K562 (cell line): ENCODE data around the gene JAKMIP2. TPM values are rescaled to one million over a fixed set of nuclear protein-coding genes. Genes with fewer than 3 reads are reported as not detected.
"Not testable (repeated sequence)": the region's sequence is repeated elsewhere in the genome, so short reads cannot be mapped to it uniquely, and the experiment has no call there.

Source experiments
- ATAC-seq: fragments of 200-7000 bp; cut with Tn5 transposase; 3 replicates; pipeline ENCODE4 v1.9.1; 2020; ENCODE audit warnings: moderate library complexity
- BruUV-seq: library from RNA; stranded (reverse); fragments of 400-500 nt; replicated peaks from 2 replicates; lab custom pipeline; 2021; lab: Mats Ljungman, UMichigan
- CTCF ChIA-PET: fragments of 300-600 bp; formaldehyde crosslinking; extraction: SDS; loops from one replicate; lab custom pipeline; 2021; ENCODE audit warnings: low intra/inter-chr PET ratio; lab: Yijun Ruan, JAX
- POLR2A ChIA-PET: fragments of 300-600, 350-650 bp; sonication (Branson Sonifier 250); formaldehyde crosslinking; extraction: SDS; loops from one replicate; lab custom pipeline; 2021; ENCODE audit warnings: antibody characterized with exemption, inconsistent platforms; lab: Yijun Ruan, JAX
- DNase-seq, 4 experiments: peaks; one replicate each; pipeline versions ENCODE4 v3.0.0 to v3.0.0-alpha.2; 2011 to 2018; ENCODE audit warnings: low spot score in 3 of 4, mixed read lengths in 3 of 4; ENCODE audit errors: extremely low read depth in 1 of 4
- FAIRE-seq: peaks from 2 replicates; lab custom pipeline; 2011; peaks lifted over from hg19 to GRCh38; lab: Jason Lieb, UNC
- H2AFZ ChIP-seq: 2 replicates; pipeline ENCODE4 v1.6.0; 2011; ENCODE audit warnings: low read depth, low read length, control low read depth, inconsistent platforms
- H3K27ac ChIP-seq: fragments of 200-600 bp; 3 replicates; pipeline ENCODE4 v1.8.0; 2011; ENCODE audit warnings: low read depth, mild to moderate bottlenecking, control low read depth, inconsistent platforms, low read length, moderate library complexity, mixed read lengths; ENCODE audit errors: extremely low read depth
- H3K27me3 ChIP-seq, 2 experiments: fragments of 300-600 bp in 1 of 2; 2 replicates in 1 of 2; 3 replicates in 1 of 2; pipeline versions ENCODE4 v1.6.0 to v1.8.0; 2011; ENCODE audit warnings: inconsistent platforms in 2 of 2, low read length in 2 of 2, mild to moderate bottlenecking in 1 of 2, mixed read lengths in 1 of 2, moderate library complexity in 1 of 2; ENCODE audit not compliant: control insufficient read depth in 2 of 2, insufficient read depth in 2 of 2
- H3K36me3 ChIP-seq: fragments of 300-600 bp; 3 replicates; pipeline ENCODE4 v1.8.0; 2011; ENCODE audit warnings: mild to moderate bottlenecking, low read length, inconsistent platforms; ENCODE audit not compliant: control insufficient read depth, insufficient read depth
- H3K4me1 ChIP-seq, 2 experiments: fragments of 200-600 bp in 1 of 2; replicated peaks in 1 of 2; 2 replicates in 1 of 2; 3 replicates in 1 of 2; pipeline versions ENCODE4 v1.5.1 to v1.8.0; 2011; ENCODE audit warnings: inconsistent platforms in 2 of 2, low read length in 2 of 2, mild to moderate bottlenecking in 1 of 2, mixed read lengths in 1 of 2, moderate library complexity in 1 of 2; ENCODE audit not compliant: control insufficient read depth in 2 of 2, insufficient read depth in 2 of 2
- H3K4me2 ChIP-seq: 2 replicates; pipeline ENCODE4 v1.6.1; 2011; ENCODE audit warnings: low read length, control low read depth, inconsistent platforms, mixed read lengths; ENCODE audit not compliant: insufficient read depth
- H3K4me3 ChIP-seq: fragments of 200-600 bp; sonication (generic), shearing (Covaris generic); 2 replicates; pipeline ENCODE4 v1.5.1; 2016; ENCODE audit warnings: control low read depth, inconsistent platforms
- H3K79me2 ChIP-seq: fragments of 200-600 bp; 3 replicates; pipeline ENCODE4 v1.8.0; 2011; ENCODE audit warnings: low read length, inconsistent platforms; ENCODE audit not compliant: control insufficient read depth, insufficient read depth
- H3K9ac ChIP-seq, 2 experiments: 2 replicates each; pipeline versions ENCODE4 v1.6.0 to v1.6.1; 2011; ENCODE audit warnings: low read depth in 2 of 2, low read length in 2 of 2, control low read depth in 1 of 2, inconsistent platforms in 1 of 2, mild to moderate bottlenecking in 1 of 2, mixed read lengths in 1 of 2; ENCODE audit not compliant: insufficient read depth in 1 of 2
- H3K9me1 ChIP-seq: one replicate; pipeline ENCODE4 v1.6.0; 2011; ENCODE audit warnings: inconsistent platforms, mild to moderate bottlenecking, low read length, moderate library complexity; ENCODE audit not compliant: control insufficient read depth, insufficient read depth
- H3K9me3 ChIP-seq: replicated peaks from 2 replicates; pipeline ENCODE4 v1.5.1; 2011; ENCODE audit warnings: low read depth, low read length, inconsistent platforms; ENCODE audit not compliant: control insufficient read depth, insufficient read depth
- H4K20me1 ChIP-seq: replicated peaks from 2 replicates; pipeline ENCODE4 v1.6.1; 2011; ENCODE audit warnings: low read length, inconsistent platforms, mixed read lengths; ENCODE audit not compliant: control insufficient read depth, insufficient read depth
- ATF4 ChIP-seq: fragments of 450-650 bp; formaldehyde crosslinking; IDR thresholded peaks from 2 replicates; pipeline ENCODE4 v1.4.0; 2022; ENCODE audit warnings: mild to moderate bottlenecking, moderate library complexity
- CEBPG ChIP-seq, 3 experiments: fragments of 200-800 bp in 1 of 3; sonication (Bioruptor generic) in 1 of 3; sonication (generic) in 1 of 3; formaldehyde crosslinking in 1 of 3; IDR thresholded peaks in 2 of 3; conservative IDR thresholded peaks in 1 of 3; 2 replicates each; pipeline versions ENCODE4 v1.6.1 to v1.8.0; 2016 to 2022; ENCODE audit warnings: missing compliant biosample characterization in 2 of 3, missing genetic modification characterization in 2 of 3, mild to moderate bottlenecking in 1 of 3, missing genetic modification reagents in 1 of 3
- ERF ChIP-seq: fragments of 450-650 bp; formaldehyde crosslinking; IDR thresholded peaks from 2 replicates; pipeline ENCODE4 v1.4.0; 2020; ENCODE audit warnings: mild to moderate bottlenecking, mixed read lengths
- HMGXB4 ChIP-seq: sonication (generic); formaldehyde crosslinking; IDR thresholded peaks from 2 replicates; pipeline ENCODE4 v1.8.1; 2023; ENCODE audit warnings: mild to moderate bottlenecking, missing genetic modification reagents
- HOMEZ ChIP-seq: fragments of 250-450 bp; sonication (Bioruptor Pico); IDR thresholded peaks from 2 replicates; pipeline ENCODE4 v1.4.0; 2020; ENCODE audit warnings: mild to moderate bottlenecking, moderate library complexity
- IFI16 ChIP-seq: fragments of 250-450 bp; sonication (Bioruptor Pico); IDR thresholded peaks from 2 replicates; pipeline ENCODE4 v2.1.2; 2022; ENCODE audit warnings: mild to moderate bottlenecking, inconsistent platforms
- PREB ChIP-seq: sonication (generic); formaldehyde crosslinking; IDR thresholded peaks from 2 replicates; pipeline ENCODE4 v1.8.1; 2023; ENCODE audit warnings: mild to moderate bottlenecking, missing genetic modification reagents
- TCF3 ChIP-seq: sonication (generic); formaldehyde crosslinking; IDR thresholded peaks from 2 replicates; pipeline ENCODE4 v1.4.0; 2020; ENCODE audit warnings: mild to moderate bottlenecking, missing genetic modification reagents
- TRIM24 ChIP-seq, 2 experiments: fragments of 450-650 bp; IDR thresholded peaks; 2 replicates each; pipeline ENCODE4 v1.6.1; 2016
- ZSCAN32 ChIP-seq: fragments of 450-650 bp; formaldehyde crosslinking; IDR thresholded peaks from 2 replicates; pipeline ENCODE4 v1.4.0; 2020; ENCODE audit warnings: mild to moderate bottlenecking, moderate library complexity
- WGBS: fragments of 100-300 bp; shearing (Covaris generic); methylation state at CpG from one replicate; pipeline ENCODE4 v1.1.6; 2016; ENCODE audit warnings: low coverage, mixed read lengths; ENCODE audit not compliant: insufficient coverage; ENCODE audit errors: missing lambda C conversion rate; 5-methylcytosine and 5-hydroxymethylcytosine counted together
- in situ Hi-C: fragments of 300-500 bp; cut with MboI; formaldehyde crosslinking; loops from 4 replicates; pipeline ENCODE4 v1.15.0; 2018; ENCODE audit warnings: inconsistent platforms, mixed read lengths
- intact Hi-C: fragments of 100-400 bp; cut with micrococcal nuclease; formaldehyde crosslinking; loops from 2 replicates; pipeline ENCODE4 v1.14.2; 2022
- polyA plus RNA-seq, 8 experiments: library from polyadenylated mRNA; depleted of rRNA in 4 of 8; stranded (reverse) in 5 of 8; unstranded in 3 of 8; fragments of >200 nt; fragmentation: Nextera tagmentation in 2 of 8; fragmentation: Illumina TruSeq in 1 of 8; extraction: Ambion mirVana in 2 of 8; extraction: Trizol in 1 of 8; gene quantifications; 2 replicates each; pipeline versions ENCODE4 v1.2.1 to v1.2.3, GENCODE V29; 2011 to 2014; ENCODE audit warnings: inconsistent platforms in 1 of 8, missing spikeins in 1 of 8
- total RNA-seq, 7 experiments: library from RNA; depleted of rRNA in 6 of 7; stranded (reverse); fragments of >200 nt in 6 of 7; fragmentation: Illumina TruSeq in 2 of 7; extraction: Trizol in 2 of 7; gene quantifications; 2 replicates each; pipeline versions ENCODE4 v1.2.1 to v1.2.3, GENCODE V29; 2011 to 2021; ENCODE audit warnings: low replicate concordance in 1 of 7

Gene JAKMIP2
- total and polyA plus RNA-seq, 9 of the 15 experiments (the other 6 are each of a cell fraction or from before 2014, with no cell fraction given), result not detected

- TF ChIP-seq IFI16 (CRISPR knock-in tag) (no peak), HOMEZ (CRISPR knock-in tag) (no peak), ATF4 (peak; percentile 90), HMGXB4 (CRISPR knock-in tag) (no peak), CEBPG (CRISPR knock-in tag; IDR thresholded peaks at IDR 0.05) (no peak), CEBPG (tag; conservative IDR thresholded peaks at IDR 0.05 in 1 of 2, IDR thresholded peaks at IDR 0.05 in 1 of 2) (peak; percentile 68 to 85), ERF (CRISPR knock-in tag) (no peak), ZSCAN32 (CRISPR knock-in tag) (peak; percentile 53; the same call in 1 of the 2 replicates), PREB (no peak), TRIM24 (IDR thresholded peaks at IDR 0.05) (peak; percentile 16 to 63; a peak in 1 of 4 replicates), TCF3 (no peak)
These were observed 47.5 kb upstream of the JAKMIP2 start (continued) for GRCh38 chr5:147830035-147830434.

- H3K4me3 ChIP-seq, POLR2A ChIA-PET, H3K9me3 ChIP-seq, H3K27me3 ChIP-seq, intact Hi-C loops, H3K4me1 ChIP-seq, H3K9me1 ChIP-seq, ATAC-seq, H4K20me1 ChIP-seq, H3K9ac ChIP-seq, H3K79me2 ChIP-seq, H3K27ac ChIP-seq, FAIRE-seq, H3K4me2 ChIP-seq, H3K36me3 ChIP-seq, H2AFZ ChIP-seq, DNase-seq, BruUV-seq, in situ Hi-C loops: not testable (repeated sequence)
- CTCF ChIA-PET, result interaction anchor here (0.6 kb wide), 1 partner anchor 760 kb away, joined by 3 read pairs; no protein-coding TSS in a partner anchor
- 2% methylated on average over 5 of the region's 5 CpGs for WGBS
These were observed 44.5 kb upstream of the JAKMIP2 start for GRCh38 chr5:147827017-147827416.
